A549 treated with Mapracorat at 1 μM for 4 hours (cell line): ENCODE data around the gene ZNF493. TPM values are rescaled to one million over a fixed set of nuclear protein-coding genes. Genes with fewer than 3 reads are reported as not detected.

Experiments used
- total RNA-seq: library from RNA; stranded (reverse); fragments of 200-300 nt; extraction: Qiagen RNA extraction; gene quantifications from 5 replicates; pipeline ENCODE4 v1.2.3, GENCODE V29; 2022

The ZNF493 gene
- total RNA-seq: 0.07 TPM in 1 of 5 replicates, not detected in the others

DNA sequence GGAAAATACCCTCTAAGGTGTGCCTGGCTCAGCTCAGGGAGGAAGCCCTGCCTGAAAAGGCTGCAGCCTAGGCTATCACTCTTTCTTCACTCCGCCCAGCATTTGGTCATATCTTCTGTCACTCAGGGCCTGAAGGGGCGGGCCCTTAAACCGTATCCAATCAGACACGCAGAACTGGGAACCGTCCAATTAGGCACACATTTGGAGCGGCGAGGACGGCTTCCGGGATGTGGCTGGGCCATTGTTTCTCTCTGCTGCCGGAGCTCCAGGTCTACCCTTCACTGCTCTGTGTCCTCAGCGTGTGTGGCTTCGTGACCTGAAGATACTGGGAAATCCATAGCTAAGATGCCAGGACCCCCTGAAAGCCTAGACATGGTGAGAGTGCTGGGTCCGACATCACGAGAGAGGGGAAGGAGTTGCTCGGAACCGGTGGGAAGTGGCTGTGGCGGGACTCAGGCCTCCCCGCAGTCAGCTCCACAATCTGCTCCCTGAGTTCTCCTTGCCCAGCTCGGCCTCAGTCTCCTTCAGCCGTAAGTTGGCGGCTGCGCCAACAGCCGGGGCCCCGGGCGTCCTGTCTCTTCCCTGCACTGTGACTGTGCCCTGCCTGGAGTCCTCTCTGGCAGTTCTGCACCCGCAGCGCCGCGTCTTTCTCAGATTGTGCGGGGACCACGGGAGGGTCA is at the start of gene ZNF493:
Gene ZNF493, plus strand, starts transcription at position 241 of the 680 bp plus-strand sequence. Its CDS starts 105 bp downstream, at position 346.

GRCh38 chr19:21358768-21359451 is 38.0 kb upstream of the ZNF493 start, which contains the start of gene ZNF738:
TSS of gene ZNF738 (plus strand) at chr19:21359000. CDS start at chr19:21359141, 141 bp downstream.

Other genes starting within 250 kb of the ZNF493 start
- gene ZNF708, start 67.7 kb upstream of the ZNF493 start, total RNA-seq: 0.87 to 1.6 TPM (median 0.97 TPM) in 5 replicates
- 0.35 to 1.4 TPM (median 0.74 TPM) in 5 replicates for gene ZNF738, start 38.1 kb upstream of the ZNF493 start, total RNA-seq
- gene ZNF429, start 108.5 kb downstream of the ZNF493 start, total RNA-seq: not detected in 5 replicates